Neural crest cell (in vitro differentiated cells): Measurements from ENCODE around the gene GRIN2A. TPM values are rescaled to one million over a fixed set of nuclear protein-coding genes. Genes with fewer than 3 reads are reported as not detected.

ENCODE experiments used
- DNase-seq: peaks from one replicate; pipeline ENCODE4 v3.0.0; 2021; ENCODE audit warnings: low read depth, mixed read lengths, low spot score
- H3K27ac Mint-ChIP-seq: one replicate; pipeline ENCODE4 v1.8.0; 2021; ENCODE audit warnings: mild to moderate bottlenecking, mixed read lengths; ENCODE audit not compliant: unreplicated experiment
- H3K27me3 Mint-ChIP-seq: 2 replicates; pipeline ENCODE4 v1.8.0; 2021; ENCODE audit warnings: low read depth, mild to moderate bottlenecking, mixed read lengths
- H3K36me3 Mint-ChIP-seq: 2 replicates; pipeline ENCODE4 v1.8.0; 2021; ENCODE audit warnings: low read depth, mild to moderate bottlenecking, mixed read lengths
- H3K4me1 Mint-ChIP-seq: 2 replicates; pipeline ENCODE4 v1.8.0; 2021; ENCODE audit warnings: mixed read lengths
- H3K4me3 Mint-ChIP-seq: one replicate; pipeline ENCODE4 v1.8.0; 2021; ENCODE audit warnings: mild to moderate bottlenecking, mixed read lengths
- H3K9me3 Mint-ChIP-seq: 2 replicates; pipeline ENCODE4 v1.8.0; 2021; ENCODE audit warnings: mixed read lengths
- CTCF ChIP-seq: fragments of 200-600 bp; sonication (generic); conservative IDR thresholded peaks from 2 replicates; pipeline ENCODE4 v1.5.0; 2021; ENCODE audit warnings: antibody characterized with exemption, mild to moderate bottlenecking
- total RNA-seq: library from RNA; stranded (reverse); gene quantifications from 2 replicates; pipeline ENCODE4 v1.2.1, GENCODE V29; 2021

The GRIN2A gene
- total RNA-seq, 1 donor from 2014 or later: 0.09 TPM

- Mint-ChIP-seq H3K27me3 (peaks cover 36% of the 10 kb centered on the region), H3K36me3 (no peaks in the 10 kb centered on the region), H3K4me1 (no peaks in the 10 kb centered on the region), H3K4me3 (no peak overlapping the region), H3K9me3 (peaks cover 5% of the 10 kb centered on the region), H3K27ac (no peak overlapping the region)
- no peak for DNase-seq
- TF ChIP-seq CTCF: no peak
These were observed 9.2 kb downstream of the GRIN2A start for GRCh38 chr16:10172848-10173655.

- TF ChIP-seq CTCF: no peak
- Mint-ChIP-seq H3K4me1 (no peaks in the 10 kb centered on the region), H3K36me3 (no peaks in the 10 kb centered on the region), H3K27ac (no peak overlapping the region), H3K4me3 (no peak overlapping the region), H3K9me3 (no peaks in the 10 kb centered on the region), H3K27me3 (peaks cover 42% of the 10 kb centered on the region)
- DNase-seq: no peak
These were observed 11.0 kb downstream of the GRIN2A start for GRCh38 chr16:10171221-10171620.

GRCh38 chr16:10169904-10170410 lies 12.3 kb downstream of the GRIN2A start:
- H3K9me3 Mint-ChIP-seq: no peaks in the 10 kb centered on the region
- no peaks in the 10 kb centered on the region for H3K4me1 Mint-ChIP-seq
- H3K27me3 Mint-ChIP-seq: peaks cover 41% of the 10 kb centered on the region
- no peaks in the 10 kb centered on the region for H3K36me3 Mint-ChIP-seq
- no peak overlapping the region for H3K27ac Mint-ChIP-seq
- H3K4me3 Mint-ChIP-seq: no peak overlapping the region
- DNase-seq: no peak
- TF ChIP-seq CTCF: no peak

- no peak for DNase-seq
- Mint-ChIP-seq H3K27me3 (peaks cover 39% of the 10 kb centered on the region), H3K4me3 (no peak overlapping the region), H3K9me3 (no peaks in the 10 kb centered on the region), H3K4me1 (no peaks in the 10 kb centered on the region), H3K36me3 (no peaks in the 10 kb centered on the region), H3K27ac (no peak overlapping the region)
- no peak for TF ChIP-seq CTCF
These were observed 13.2 kb downstream of the GRIN2A start for GRCh38 chr16:10169031-10169430.

GRCh38 chr16:10168258-10168657 lies 14.0 kb downstream of the GRIN2A start:
- TF ChIP-seq CTCF: no peak
- Mint-ChIP-seq H3K36me3 (no peaks in the 10 kb centered on the region), H3K4me3 (no peak overlapping the region)

More at GRCh38 chr16:10168258-10168657, 14.0 kb downstream of the GRIN2A start:
- DNase-seq: no peak
- H3K9me3 Mint-ChIP-seq: no peaks in the 10 kb centered on the region
- peaks cover 37% of the 10 kb centered on the region for H3K27me3 Mint-ChIP-seq
- no peak overlapping the region for H3K27ac Mint-ChIP-seq
- no peaks in the 10 kb centered on the region for H3K4me1 Mint-ChIP-seq
